NCI-H1417 treated with DMSO at 0.1 percent for 48 hours (cell line): ENCODE results near the gene GNL2.
"Not testable (repeated sequence)": the region's sequence is repeated elsewhere in the genome, so short reads cannot be mapped to it uniquely, and the experiment has no call there.

Experiments used
- DNase-seq: peaks from one replicate; lab custom pipeline; 2025; lab: John Stamatoyannopoulos, UW

Gene GNL2

GRCh38 chr1:37606481-37607263 lies 10.9 kb upstream of the GNL2 start:
- DNase-seq: no peak

DNA sequence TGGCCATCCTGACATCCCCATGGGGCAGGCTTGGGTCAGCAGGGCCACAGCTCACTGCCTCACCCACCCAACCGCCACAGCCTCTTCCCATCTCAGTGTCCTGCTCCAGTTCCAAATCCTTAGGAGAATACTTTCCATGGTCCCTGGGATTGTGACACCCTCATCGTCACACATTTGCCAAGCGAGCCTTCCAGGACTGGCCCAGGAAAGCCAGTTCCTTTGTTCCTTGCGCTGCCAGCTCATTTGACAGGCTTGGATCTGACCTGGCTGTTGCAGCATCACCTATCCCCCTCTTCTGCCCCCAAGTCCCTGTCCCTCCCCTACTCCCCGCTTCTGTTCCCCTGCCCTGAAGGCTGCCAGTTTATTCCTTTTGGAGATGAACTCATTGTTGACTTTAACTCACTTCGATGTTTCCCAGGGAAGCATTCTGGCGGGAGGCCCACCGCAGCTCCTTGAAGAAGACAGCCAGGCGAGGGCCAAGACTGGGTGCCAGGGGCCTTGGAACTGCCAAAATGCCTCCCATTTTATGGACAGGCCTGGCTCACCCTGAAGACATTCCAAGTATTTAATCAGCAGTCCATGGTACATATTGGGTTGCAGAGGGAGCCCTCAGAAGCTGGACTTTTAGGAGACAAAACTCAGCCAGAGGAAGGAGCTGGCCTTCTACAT lies 10.2 kb upstream of the GNL2 start:
- no peak for DNase-seq

GRCh38 chr1:37605061-37605650 lies 9.4 kb upstream of the GNL2 start:
- no peak for DNase-seq

DNA sequence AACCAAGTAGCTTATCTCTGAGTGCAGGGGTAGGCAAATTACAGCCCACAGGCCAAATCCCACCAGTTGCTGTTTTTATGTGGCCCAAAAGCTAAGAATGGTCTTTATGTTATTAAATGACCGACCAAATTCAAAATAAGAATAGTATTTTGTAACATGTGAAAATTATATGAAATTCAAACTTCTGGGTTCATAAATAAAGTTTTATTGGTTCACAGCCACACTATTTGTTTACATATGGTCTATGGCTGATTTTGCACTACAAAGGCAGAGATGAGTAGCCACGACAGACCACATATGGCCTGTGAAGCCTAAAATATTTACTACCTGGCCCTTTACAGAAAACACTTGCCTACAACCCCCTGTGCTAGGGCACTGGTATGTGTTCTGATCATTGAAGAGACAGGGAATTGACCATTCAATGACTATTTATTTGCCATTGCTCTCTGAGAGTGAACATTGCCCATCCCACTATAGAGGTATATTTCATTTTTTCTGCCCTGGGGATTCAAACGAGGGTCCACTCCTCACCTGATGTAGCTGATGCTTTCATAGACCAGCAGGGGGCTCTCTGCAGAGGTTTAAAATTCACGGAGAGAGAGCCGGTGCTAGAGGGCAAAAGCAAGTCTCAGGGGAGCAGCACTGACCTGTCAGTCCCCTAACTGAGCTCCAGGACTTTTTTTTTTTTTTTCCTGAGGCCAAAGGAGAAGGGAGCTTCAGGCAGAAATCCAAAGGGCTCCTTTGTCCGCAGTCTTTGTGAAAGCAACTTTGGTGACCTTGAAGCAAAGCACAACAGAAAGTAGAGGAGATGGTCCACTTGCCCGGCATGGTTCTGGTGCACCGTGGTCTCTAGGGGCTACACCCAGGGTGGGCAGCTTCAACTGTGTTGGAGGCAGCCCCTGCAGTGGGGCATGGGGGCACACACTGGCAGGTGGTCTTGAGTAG lies 7.3 kb upstream of the GNL2 start:
- no peak for DNase-seq

- DNase-seq: no peak
Observed at GRCh38 chr1:37601441-37601840, 5.7 kb upstream of the GNL2 start.

GRCh38 chr1:37599940-37600339 lies 4.2 kb upstream of the GNL2 start:
- DNase-seq: no peak

DNA sequence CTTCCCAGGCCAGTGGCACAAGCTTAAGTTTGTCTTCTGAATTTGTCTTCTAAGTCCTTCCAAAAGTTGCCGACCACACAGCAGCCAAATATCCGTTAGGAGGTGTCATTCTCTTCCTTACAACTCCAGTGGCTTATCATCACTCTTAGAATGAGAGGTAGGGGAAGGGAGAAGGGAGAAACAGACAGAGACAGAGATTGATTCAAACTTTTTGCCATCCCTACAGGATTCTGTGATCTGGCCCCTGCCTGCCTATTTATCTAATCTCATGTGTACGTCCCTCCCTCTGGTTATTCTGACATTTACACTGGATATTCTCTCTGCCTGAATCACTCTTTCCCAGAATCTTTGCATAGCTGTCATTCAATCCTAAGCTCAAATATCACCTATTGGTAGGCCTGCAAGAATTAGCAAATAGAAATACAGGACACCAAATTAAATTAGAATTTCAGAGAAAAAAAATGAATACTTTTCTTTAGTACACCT lies 488 bp upstream of the GNL2 start:
- no peak for DNase-seq

- DNase-seq: no peak
Observed at GRCh38 chr1:37593726-37594125, 2.0 kb downstream of the GNL2 start.

GRCh38 chr1:37588939-37589338 lies 6.8 kb downstream of the GNL2 start:
- no peak for DNase-seq

DNA sequence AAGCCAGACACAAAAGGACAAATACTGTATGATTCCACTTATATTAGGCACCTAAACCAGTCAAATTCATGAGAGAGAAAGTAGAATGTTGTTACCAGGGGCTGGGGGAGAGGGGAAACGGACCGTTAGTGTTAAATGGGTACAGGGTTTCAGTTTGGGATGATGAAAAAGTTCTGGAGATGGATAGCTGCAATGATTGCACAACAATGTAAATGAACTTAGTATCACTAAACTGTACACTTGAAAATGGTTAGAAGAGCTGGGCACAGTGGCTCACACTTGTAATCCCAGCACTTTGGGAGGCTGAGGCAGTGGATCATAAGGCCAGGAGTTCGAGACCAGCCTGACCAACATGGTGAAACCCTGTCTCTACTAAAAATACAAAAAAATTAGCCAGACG lies 11.2 kb downstream of the GNL2 start:
- not testable (repeated sequence) for DNase-seq

GRCh38 chr1:37575692-37576091 lies 20.0 kb downstream of the GNL2 start:
- DNase-seq: no peak

DNA sequence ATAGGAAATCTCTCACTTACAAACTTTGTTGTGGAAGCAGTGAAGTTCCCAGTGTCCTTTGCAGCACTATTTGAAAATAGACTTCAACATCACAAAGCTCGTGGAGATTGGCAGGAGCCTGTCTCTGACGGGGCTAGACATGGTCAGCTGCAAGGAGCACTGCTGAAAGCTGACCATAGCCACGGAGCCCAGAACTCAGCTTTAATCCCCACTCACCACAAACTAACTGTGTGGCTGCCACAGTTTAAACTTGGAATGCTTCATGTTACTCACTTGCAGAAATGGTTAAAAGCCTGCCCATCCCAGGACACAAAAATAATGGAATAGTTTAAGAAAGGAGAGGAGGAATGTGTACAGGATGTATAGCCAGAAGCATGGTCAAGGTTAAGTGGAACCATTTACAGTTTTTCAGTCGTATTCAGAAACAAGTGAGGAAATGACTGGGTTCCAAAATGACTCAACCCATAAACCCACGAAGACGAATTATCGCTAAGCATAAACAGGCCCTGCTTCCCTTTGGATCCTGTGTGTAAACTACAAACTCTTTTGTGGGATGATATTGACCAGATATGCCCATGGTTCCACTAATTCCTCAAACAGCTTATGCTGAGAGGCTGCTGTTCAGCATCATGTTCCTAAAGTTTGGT lies 20.8 kb downstream of the GNL2 start:
- no peak for DNase-seq

DNA sequence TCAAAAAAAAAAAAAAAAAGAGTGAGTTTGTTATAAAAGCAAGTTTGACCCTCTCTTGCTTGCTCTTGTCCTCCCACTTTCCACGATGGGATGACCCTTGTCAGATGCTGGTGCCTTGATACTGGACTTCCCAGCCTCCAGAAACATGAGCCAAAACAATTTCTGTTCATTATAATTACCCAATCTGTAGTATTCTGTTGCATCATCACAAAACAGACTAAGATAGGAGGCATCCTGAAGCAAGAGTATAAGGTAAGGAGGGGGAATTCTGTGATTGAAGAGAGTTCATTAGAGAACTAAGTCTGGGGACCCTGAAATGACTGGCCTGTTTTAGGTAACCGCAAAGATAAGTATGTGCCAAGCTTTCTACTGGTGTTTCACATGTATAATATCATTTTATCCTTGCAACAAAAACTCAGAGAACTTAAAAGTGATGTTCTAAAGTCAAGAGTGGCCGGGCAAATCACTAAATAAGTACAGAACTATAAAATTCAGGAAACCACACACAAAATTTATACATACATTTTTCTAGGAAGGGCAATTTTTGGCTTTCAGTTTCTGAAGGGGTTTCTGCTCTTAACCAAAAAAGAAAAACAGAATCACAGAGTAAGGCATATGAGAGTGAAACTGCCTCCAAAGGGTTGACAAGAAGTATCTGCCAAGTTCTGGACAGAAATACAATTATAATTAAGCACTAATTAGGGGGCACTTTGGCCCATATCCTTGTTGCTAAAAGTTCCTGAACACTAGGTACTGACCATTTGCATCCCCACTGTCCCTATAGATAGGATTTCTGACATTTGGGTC lies 25.0 kb downstream of the GNL2 start:
- no peak for DNase-seq

DNA sequence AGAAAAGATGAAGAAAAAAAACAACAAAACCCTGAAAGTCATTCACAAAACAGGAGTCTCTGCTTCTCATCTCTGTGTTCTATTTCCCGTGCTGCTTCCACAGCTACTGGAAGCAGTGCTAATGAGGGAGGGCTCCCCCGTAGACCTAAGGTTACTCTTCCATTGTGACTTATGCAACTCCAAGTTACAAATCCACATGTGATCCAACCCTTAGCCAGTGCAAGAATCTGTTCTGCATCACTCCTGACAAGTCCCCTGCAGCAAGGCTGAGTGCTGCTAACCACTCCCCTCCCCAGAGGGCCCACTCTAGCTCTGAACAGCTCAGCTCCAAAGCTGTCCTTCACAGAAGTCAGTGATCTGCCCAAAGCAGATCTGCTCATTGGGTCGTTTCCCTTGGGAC lies 28.7 kb downstream of the GNL2 start:
- DNase-seq: no peak

GRCh38 chr1:37564892-37565291 lies 30.8 kb downstream of the GNL2 start:
- no peak for DNase-seq

GRCh38 chr1:37562984-37563383 lies 32.8 kb downstream of the GNL2 start:
- no peak for DNase-seq

DNA sequence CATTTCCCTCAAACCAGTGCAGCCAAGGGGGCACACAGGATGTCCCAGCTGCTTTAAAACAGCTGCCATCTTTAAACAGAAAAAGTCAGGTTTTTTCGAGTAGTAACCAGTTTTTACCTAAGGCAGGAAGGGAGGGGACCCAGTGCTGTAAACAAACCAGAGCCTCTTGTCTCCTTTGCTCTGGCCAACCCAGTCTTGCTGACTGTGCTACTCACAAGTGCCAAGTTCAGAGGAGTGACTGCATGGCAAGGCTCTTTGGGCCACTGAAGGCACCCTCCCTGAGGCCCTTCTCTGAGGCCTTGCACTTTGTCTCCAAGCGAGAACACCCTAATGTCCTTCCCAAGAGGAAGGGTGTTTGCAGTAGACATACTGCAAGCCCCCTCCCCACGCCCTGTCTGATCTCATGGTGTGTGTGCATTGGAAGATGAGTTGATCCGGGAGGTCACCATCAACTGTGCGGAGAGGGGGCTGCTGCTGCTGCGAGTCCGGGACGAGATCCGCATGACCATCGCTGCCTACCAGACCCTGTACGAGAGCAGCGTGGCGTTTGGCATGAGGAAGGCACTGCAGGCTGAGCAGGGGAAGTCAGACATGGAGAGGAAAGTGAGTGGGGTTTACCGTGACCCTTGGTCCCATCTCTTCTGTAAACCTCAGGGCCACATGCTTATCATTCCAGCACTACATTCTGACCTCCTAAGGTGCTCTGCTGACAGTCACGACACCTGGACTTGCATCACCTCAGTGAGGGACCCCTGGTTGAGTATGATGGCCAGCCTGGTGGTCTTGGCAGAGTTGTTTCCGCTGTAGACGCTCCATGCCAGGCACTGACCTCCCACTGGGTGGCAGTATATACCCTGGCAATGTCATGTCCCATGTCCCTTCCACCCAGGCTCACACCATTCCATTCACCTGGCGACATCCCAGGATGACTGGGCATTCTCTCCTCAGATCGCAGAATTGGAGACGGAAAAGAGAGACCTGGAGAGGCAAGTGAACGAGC lies 34.3 kb downstream of the GNL2 start:
- no peak for DNase-seq

DNA sequence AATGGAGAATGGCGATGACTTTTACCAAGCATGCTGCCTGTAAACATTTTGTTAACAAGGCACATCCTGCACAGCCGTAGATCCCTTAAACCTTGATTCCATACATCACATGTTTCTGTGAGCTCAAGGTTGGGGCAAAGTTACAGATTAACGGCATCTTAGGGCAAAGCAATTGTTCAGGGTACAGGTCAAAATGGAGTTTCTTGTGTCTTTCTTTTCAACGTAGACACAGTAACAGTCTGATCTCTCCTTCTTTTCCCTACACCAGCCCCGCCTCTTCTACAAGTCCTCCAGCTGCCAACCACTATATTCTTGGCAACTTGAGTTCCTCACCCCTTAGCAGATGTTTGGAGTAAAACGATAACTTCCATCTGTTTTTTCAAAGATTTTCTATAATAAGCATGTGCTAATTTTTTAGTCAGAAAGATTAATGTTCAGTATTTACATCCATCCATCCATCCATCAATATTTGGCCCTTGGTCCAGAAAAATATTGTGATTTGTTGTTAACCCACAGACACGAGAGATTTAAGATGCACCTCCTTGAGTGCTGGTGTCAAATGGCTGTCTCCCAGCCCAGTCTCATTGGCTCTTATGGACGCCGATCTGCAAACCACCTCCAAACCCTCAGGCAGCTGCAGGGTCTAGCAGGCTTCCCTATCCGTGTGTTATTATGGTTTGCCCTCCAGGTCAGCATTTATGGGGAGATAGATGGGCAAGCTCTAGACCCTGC lies 35.2 kb downstream of the GNL2 start:
- no peak for DNase-seq

GRCh38 chr1:37559957-37560379 lies 35.8 kb downstream of the GNL2 start:
- not testable (repeated sequence) for DNase-seq
